22Rv1 (cell line): ENCODE results near the gene STN1.

Experiments
- ZFX ChIP-seq: fragments of 450-650 bp; IDR thresholded peaks from 2 replicates; pipeline ENCODE4 v1.6.1; 2017; ENCODE audit warnings: antibody characterized with exemption, borderline replicate concordance
- TF ChIP-seq, protein P1 (sequence below): fragments of 450-650 bp; IDR thresholded peaks from 2 replicates; pipeline ENCODE4 v1.5.1; 2017; ENCODE audit warnings: mild to moderate bottlenecking

GRCh38 chr10:103930881-103931280 is 12.9 kb upstream of the STN1 start:
- TF ChIP-seq, protein P1, sequence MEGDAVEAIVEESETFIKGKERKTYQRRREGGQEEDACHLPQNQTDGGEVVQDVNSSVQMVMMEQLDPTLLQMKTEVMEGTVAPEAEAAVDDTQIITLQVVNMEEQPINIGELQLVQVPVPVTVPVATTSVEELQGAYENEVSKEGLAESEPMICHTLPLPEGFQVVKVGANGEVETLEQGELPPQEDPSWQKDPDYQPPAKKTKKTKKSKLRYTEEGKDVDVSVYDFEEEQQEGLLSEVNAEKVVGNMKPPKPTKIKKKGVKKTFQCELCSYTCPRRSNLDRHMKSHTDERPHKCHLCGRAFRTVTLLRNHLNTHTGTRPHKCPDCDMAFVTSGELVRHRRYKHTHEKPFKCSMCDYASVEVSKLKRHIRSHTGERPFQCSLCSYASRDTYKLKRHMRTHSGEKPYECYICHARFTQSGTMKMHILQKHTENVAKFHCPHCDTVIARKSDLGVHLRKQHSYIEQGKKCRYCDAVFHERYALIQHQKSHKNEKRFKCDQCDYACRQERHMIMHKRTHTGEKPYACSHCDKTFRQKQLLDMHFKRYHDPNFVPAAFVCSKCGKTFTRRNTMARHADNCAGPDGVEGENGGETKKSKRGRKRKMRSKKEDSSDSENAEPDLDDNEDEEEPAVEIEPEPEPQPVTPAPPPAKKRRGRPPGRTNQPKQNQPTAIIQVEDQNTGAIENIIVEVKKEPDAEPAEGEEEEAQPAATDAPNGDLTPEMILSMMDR: no peak
- TF ChIP-seq ZFX: no peak
